ENCODE results near the gene KAZN. TPM values are rescaled to one million over a fixed set of nuclear protein-coding genes. Genes with fewer than 3 reads are reported as not detected.

The KAZN gene
- total RNA-seq, 2 donors from 2014 or later = 0.22 to 0.74 TPM

- Mint-ChIP-seq H3K36me3 (ENCODE audit: low read depth) (no peaks in the 10 kb centered on the region), H3K9me3 (peaks cover 3% of the 10 kb centered on the region), H3K4me1 (no peaks in the 10 kb centered on the region), H3K4me3 (no peak overlapping the region), H3K27me3 (no peaks in the 10 kb centered on the region), H3K27ac (no peak overlapping the region)
- ATAC-seq (replicated peaks) = no peak
Observed at GRCh38 chr1:15067148-15067547, 468.7 kb downstream of the KAZN start.

GRCh38 chr1:15068152-15068551 is 469.7 kb downstream of the KAZN start:
- H3K4me1 Mint-ChIP-seq = no peaks in the 10 kb centered on the region
- no peak overlapping the region for H3K27ac Mint-ChIP-seq
- H3K36me3 Mint-ChIP-seq (ENCODE audit: low read depth) = no peaks in the 10 kb centered on the region
- no peaks in the 10 kb centered on the region for H3K27me3 Mint-ChIP-seq
- no peaks in the 10 kb centered on the region for H3K9me3 Mint-ChIP-seq
- ATAC-seq (replicated peaks) = no peak
- no peak overlapping the region for H3K4me3 Mint-ChIP-seq

GRCh38 chr1:15068997-15069396 is 470.5 kb downstream of the KAZN start:
- H3K36me3 Mint-ChIP-seq (ENCODE audit: low read depth) = no peaks in the 10 kb centered on the region
- H3K4me1 Mint-ChIP-seq = no peaks in the 10 kb centered on the region
- ATAC-seq (replicated peaks) = no peak
- H3K27ac Mint-ChIP-seq = no peak overlapping the region
- no peaks in the 10 kb centered on the region for H3K9me3 Mint-ChIP-seq
- no peaks in the 10 kb centered on the region for H3K27me3 Mint-ChIP-seq
- no peak overlapping the region for H3K4me3 Mint-ChIP-seq

DNA sequence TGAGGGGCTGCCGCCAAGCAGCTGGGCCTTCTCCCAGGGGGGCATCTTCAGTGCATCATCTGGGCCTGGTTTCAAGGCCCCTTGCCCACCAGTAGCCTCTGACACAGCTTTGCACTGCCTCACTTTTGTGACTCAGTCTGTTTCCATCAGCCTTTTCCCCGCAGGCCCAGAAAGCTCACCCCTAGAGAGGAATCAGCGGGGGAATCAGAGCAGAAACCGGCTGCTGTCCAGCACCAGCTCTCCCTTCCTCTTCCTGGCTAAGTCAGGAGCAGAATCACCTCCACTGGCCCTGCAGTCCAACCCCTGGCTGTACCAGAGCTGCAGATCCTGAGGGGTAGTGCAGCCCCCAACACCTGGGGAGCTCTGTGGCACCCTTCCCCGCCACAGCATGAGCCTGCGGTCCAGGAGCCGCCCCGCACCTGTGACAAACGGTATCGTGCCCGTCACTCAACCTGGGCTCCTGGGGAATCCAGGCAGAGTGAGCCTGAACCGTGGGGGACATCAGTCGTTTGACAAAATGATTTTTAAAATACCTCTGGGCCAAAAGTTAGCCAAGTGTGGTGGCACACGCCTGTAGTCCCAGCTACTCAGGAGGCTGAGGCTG is 471.8 kb downstream of the KAZN start:
- no peak for ATAC-seq (replicated peaks)
- no peaks in the 10 kb centered on the region for H3K27me3 Mint-ChIP-seq
- H3K27ac Mint-ChIP-seq = no peak overlapping the region
- no peak overlapping the region for H3K4me3 Mint-ChIP-seq
- no peaks in the 10 kb centered on the region for H3K9me3 Mint-ChIP-seq
- H3K4me1 Mint-ChIP-seq = no peaks in the 10 kb centered on the region
- H3K36me3 Mint-ChIP-seq (ENCODE audit: low read depth) = no peaks in the 10 kb centered on the region

DNA sequence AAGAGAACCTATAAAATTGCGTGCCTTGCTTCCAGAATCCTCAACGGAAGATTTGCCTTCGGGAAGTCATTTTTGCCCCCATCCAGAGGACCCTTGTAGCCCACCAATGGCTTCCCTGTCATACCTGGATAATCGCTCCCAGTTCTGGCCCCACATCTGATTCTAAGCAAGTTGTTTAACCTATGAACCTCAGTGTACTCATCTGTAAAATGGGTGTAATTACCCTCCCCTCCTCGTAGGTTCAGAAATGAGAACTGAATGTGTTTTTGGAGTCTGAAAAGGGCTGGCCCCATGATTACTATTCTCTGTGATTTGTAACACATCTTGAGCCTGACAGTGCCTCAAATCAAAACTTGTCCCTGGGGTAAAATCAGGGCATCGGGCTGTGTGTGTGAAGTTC is 473.5 kb downstream of the KAZN start:
- ATAC-seq (replicated peaks) = no peak

GRCh38 chr1:15073799-15074308 is 475.4 kb downstream of the KAZN start:
- H3K27me3 Mint-ChIP-seq = no peaks in the 10 kb centered on the region
- no peak for ATAC-seq (replicated peaks)
- H3K4me3 Mint-ChIP-seq = no peak overlapping the region
- H3K27ac Mint-ChIP-seq = no peak overlapping the region
- H3K36me3 Mint-ChIP-seq (ENCODE audit: low read depth) = no peaks in the 10 kb centered on the region
- H3K4me1 Mint-ChIP-seq = no peaks in the 10 kb centered on the region
- no peaks in the 10 kb centered on the region for H3K9me3 Mint-ChIP-seq

More for the DNA sequence above, 473.5 kb downstream of the KAZN start:
- Mint-ChIP-seq H3K27me3 (no peaks in the 10 kb centered on the region), H3K4me1 (no peaks in the 10 kb centered on the region), H3K4me3 (no peak overlapping the region), H3K36me3 (ENCODE audit: low read depth) (no peaks in the 10 kb centered on the region), H3K9me3 (no peaks in the 10 kb centered on the region), H3K27ac (no peak overlapping the region)

DNA sequence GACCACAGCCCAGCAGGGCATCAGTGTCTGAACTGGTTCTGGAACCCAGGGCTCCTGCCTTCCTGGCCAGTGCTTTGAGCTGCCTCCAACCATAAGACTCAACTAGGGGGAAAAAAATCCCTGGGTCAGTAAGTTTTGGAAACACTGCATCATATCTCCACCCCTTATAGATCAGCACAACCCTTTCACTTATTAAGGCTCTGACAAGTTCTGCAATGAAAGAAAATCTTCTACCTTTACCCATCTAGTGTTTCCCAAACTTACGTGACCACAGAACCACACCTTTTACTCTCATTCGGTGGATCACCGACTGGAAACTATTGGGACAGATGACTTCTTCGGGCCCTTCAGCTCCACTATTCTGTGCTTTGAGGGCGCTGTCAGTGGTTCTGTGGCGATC is 476.7 kb downstream of the KAZN start:
- no peak for ATAC-seq (replicated peaks)
- H3K4me3 Mint-ChIP-seq = no peak overlapping the region

DNA sequence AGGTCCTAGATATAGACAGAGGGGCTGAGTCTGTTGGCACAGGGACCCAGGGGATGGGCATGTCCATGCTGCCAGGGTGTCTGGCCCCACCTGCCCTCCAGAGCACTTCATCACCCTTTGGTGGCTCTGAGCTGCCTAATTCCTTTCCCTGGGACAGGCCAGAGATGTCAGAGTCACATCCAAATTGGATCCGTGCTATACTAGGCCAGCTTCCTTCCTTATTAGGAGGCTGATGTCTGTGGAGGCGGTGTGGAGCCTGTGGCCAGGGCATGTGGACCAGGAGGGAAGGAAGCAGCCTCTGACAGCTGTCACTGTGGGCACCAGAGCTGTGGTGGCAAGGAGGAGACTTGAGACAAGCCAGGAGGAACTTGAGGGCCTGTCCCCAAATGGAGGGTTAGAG is 477.3 kb downstream of the KAZN start:
- Mint-ChIP-seq H3K27me3 (no peaks in the 10 kb centered on the region), H3K4me3 (no peak overlapping the region), H3K9me3 (no peaks in the 10 kb centered on the region), H3K36me3 (ENCODE audit: low read depth) (no peaks in the 10 kb centered on the region), H3K4me1 (no peaks in the 10 kb centered on the region), H3K27ac (no peak overlapping the region)
- no peak for ATAC-seq (replicated peaks)

More for the DNA sequence above, 476.7 kb downstream of the KAZN start:
- no peak overlapping the region for H3K27ac Mint-ChIP-seq
- H3K4me1 Mint-ChIP-seq = no peaks in the 10 kb centered on the region
- no peaks in the 10 kb centered on the region for H3K9me3 Mint-ChIP-seq
- no peaks in the 10 kb centered on the region for H3K36me3 Mint-ChIP-seq (ENCODE audit: low read depth)
- no peaks in the 10 kb centered on the region for H3K27me3 Mint-ChIP-seq

GRCh38 chr1:15076807-15077206 is 478.3 kb downstream of the KAZN start:
- H3K9me3 Mint-ChIP-seq = no peaks in the 10 kb centered on the region
- H3K4me3 Mint-ChIP-seq = no peak overlapping the region
- no peak for ATAC-seq (replicated peaks)
- no peaks in the 10 kb centered on the region for H3K36me3 Mint-ChIP-seq (ENCODE audit: low read depth)
- no peak overlapping the region for H3K27ac Mint-ChIP-seq
- no peaks in the 10 kb centered on the region for H3K4me1 Mint-ChIP-seq
- no peaks in the 10 kb centered on the region for H3K27me3 Mint-ChIP-seq

DNA sequence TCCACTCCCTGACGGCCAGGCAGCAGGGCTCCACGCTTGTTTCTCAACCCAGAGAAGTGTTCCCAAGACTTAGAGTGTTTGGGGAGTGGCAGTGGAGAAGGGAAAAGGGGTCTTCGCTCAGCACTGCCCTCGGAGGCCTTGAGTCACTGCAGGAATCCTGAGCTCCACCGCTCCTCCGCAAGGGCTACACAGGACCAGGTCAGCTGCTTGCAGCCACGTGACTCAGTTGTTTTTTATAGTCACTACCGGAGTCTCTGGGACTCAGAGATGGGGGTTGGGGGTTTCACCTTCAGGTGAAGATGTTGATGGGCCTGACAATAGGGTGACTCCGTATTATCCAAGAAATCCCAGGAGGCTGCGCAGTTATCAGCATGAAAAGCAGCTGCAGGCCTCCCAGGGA is 478.9 kb downstream of the KAZN start:
- Mint-ChIP-seq H3K27ac (no peak overlapping the region), H3K27me3 (no peaks in the 10 kb centered on the region), H3K4me3 (no peak overlapping the region), H3K36me3 (ENCODE audit: low read depth) (no peaks in the 10 kb centered on the region), H3K4me1 (no peaks in the 10 kb centered on the region), H3K9me3 (no peaks in the 10 kb centered on the region)
- no peak for ATAC-seq (replicated peaks)

DNA sequence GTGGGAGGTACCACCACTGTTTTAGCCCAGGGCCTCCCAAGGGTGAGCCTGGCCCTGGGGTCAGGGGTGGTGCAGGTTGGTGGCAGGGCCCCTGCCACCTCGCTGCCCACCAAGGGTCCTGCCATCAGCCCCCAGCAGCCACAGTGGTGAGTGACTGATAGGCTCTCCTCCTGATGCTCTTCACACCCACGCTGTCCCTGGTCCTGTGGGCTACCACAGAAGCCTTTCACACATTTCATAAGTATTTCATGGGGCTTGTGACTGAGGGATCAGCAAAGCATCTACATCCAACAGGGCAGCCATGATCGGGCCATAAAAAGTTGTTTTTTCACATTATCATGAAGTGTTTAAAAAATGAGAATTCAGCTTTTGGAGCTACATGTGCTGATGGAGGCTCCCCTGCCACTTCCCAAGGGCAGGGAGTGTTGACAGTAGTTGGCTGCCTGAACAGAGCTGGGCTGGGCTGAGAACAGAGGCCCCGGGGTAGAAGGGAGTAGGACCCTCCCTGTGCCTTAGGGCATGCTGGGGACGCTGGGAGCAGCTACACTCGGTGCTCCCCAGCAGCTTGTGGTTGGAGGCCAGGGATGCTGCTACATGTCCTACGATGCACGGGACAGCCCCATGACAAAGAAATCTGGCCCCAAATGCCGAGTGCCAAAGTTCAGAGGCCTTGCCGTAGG is 482.0 kb downstream of the KAZN start:
- H3K4me3 Mint-ChIP-seq = no peak overlapping the region
- no peaks in the 10 kb centered on the region for H3K36me3 Mint-ChIP-seq (ENCODE audit: low read depth)
- H3K9me3 Mint-ChIP-seq = no peaks in the 10 kb centered on the region
- no peaks in the 10 kb centered on the region for H3K27me3 Mint-ChIP-seq
- no peak for ATAC-seq (replicated peaks)
- H3K4me1 Mint-ChIP-seq = no peaks in the 10 kb centered on the region
- no peak overlapping the region for H3K27ac Mint-ChIP-seq

- ATAC-seq (replicated peaks) = no peak
- Mint-ChIP-seq H3K36me3 (ENCODE audit: low read depth) (no peaks in the 10 kb centered on the region), H3K27me3 (no peaks in the 10 kb centered on the region), H3K9me3 (no peaks in the 10 kb centered on the region), H3K4me3 (no peak overlapping the region), H3K4me1 (no peaks in the 10 kb centered on the region), H3K27ac (no peak overlapping the region)
Observed at GRCh38 chr1:15081102-15081501, 482.6 kb downstream of the KAZN start.

DNA sequence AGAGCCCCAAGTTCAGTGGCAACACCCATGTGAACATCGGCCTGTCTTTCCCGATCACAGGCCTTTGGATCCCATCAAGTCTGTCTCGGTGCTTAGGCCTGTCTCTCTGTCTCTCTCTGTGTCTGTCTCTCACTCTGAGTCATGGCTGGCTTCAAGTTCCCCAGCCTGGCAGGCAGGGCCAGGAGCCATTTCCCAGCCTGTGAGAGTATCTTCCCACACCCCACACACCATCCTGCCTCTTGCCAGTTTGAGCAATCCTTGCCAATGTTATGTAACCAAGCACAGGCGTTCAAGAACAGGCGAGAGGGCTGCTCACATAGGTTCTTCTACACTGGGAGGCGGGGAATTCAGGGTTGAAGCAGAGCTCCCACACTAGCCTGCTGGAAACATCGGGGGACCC is 485.1 kb downstream of the KAZN start:
- no peak overlapping the region for H3K27ac Mint-ChIP-seq
- H3K4me3 Mint-ChIP-seq = no peak overlapping the region
- no peak for ATAC-seq (replicated peaks)
- no peaks in the 10 kb centered on the region for H3K27me3 Mint-ChIP-seq
- no peaks in the 10 kb centered on the region for H3K9me3 Mint-ChIP-seq
- no peaks in the 10 kb centered on the region for H3K4me1 Mint-ChIP-seq
- no peaks in the 10 kb centered on the region for H3K36me3 Mint-ChIP-seq (ENCODE audit: low read depth)

DNA sequence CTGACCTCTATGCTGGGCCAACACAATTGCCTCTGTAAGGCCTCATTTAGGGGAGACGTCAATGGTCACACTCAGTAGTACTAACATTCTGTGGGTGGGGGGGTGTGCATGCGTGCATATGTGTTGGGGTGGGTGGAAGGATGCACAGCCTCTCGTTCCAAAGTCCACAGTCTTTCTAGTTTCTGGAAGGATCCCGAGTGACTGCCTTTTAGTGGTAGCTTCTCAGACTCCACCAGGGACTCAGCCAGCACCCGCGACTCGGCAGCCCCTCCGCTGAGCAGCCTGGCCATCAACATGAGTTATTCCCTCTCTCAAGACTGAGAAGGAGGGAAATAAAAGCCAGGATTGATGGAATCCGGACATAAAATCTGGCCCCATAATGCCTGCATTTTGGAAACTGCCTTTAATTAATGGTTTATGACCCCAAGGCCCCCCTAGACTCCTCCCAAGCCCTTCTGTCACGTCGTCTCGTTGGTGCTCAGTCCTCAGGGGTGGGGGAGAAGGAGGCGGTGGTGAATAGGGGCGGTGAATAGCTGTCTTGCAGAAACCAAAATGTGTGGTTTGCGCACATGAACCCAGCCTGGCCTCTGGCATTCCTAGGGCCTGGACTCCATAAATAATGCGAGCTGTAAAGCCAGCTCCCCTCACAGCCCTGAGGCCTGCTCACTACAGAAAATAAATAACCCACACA is 489.9 kb downstream of the KAZN start:
- Mint-ChIP-seq H3K4me3 (no peak overlapping the region), H3K4me1 (peaks cover 4% of the 10 kb centered on the region), H3K9me3 (no peaks in the 10 kb centered on the region)

More for the DNA sequence above, 489.9 kb downstream of the KAZN start:
- H3K27ac Mint-ChIP-seq = no peak overlapping the region
- no peak for ATAC-seq (replicated peaks)
- H3K36me3 Mint-ChIP-seq (ENCODE audit: low read depth) = no peaks in the 10 kb centered on the region
- H3K27me3 Mint-ChIP-seq = peaks cover 7% of the 10 kb centered on the region
